ENCODE data around the gene UBTD2. TPM values are rescaled to one million over a fixed set of nuclear protein-coding genes. Genes with fewer than 3 reads are reported as not detected.

The UBTD2 gene
- total RNA-seq, 4 donors from 2014 or later, result 6.1 to 108 (median 32.2) TPM

DNA sequence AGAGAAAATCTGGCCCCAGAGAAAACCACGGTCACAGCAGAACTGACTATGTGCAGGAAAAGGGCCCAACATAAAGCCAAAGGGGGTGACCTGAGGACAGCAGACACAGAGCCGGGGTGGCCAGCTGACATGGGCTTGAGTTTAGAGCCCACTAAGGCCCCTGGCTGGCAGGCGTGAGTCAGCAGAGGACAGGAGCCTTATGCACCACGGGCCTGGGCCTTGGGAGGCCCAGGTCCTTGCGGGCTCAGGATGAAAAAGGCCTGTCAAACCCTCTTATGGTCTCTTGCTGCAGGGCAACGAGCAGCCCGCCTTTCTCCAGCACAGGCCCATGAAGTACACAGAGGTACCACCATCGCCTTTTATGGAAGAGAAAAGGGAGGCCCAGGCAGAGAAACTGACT, 115.3 kb downstream of the UBTD2 start:
- Histone ChIP-seq H3K4me3 (no peak overlapping the region), H3K9me3 (no peaks in the 10 kb centered on the region), H3K4me1 (no peaks in the 10 kb centered on the region), H3K27ac (no peak overlapping the region), H3K36me3 (no peaks in the 10 kb centered on the region), H3K27me3 (no peaks in the 10 kb centered on the region)
- TF ChIP-seq POLR2A (IDR thresholded peaks at IDR 0.05), result no peak
- TF ChIP-seq, protein P1, sequence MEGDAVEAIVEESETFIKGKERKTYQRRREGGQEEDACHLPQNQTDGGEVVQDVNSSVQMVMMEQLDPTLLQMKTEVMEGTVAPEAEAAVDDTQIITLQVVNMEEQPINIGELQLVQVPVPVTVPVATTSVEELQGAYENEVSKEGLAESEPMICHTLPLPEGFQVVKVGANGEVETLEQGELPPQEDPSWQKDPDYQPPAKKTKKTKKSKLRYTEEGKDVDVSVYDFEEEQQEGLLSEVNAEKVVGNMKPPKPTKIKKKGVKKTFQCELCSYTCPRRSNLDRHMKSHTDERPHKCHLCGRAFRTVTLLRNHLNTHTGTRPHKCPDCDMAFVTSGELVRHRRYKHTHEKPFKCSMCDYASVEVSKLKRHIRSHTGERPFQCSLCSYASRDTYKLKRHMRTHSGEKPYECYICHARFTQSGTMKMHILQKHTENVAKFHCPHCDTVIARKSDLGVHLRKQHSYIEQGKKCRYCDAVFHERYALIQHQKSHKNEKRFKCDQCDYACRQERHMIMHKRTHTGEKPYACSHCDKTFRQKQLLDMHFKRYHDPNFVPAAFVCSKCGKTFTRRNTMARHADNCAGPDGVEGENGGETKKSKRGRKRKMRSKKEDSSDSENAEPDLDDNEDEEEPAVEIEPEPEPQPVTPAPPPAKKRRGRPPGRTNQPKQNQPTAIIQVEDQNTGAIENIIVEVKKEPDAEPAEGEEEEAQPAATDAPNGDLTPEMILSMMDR (IDR thresholded peaks at IDR 0.05), result no peak
- DNase-seq, result no peak
- intact Hi-C loops (cut with DNase I; ENCODE audit: low total_unique reads), result no loop called here

DNA sequence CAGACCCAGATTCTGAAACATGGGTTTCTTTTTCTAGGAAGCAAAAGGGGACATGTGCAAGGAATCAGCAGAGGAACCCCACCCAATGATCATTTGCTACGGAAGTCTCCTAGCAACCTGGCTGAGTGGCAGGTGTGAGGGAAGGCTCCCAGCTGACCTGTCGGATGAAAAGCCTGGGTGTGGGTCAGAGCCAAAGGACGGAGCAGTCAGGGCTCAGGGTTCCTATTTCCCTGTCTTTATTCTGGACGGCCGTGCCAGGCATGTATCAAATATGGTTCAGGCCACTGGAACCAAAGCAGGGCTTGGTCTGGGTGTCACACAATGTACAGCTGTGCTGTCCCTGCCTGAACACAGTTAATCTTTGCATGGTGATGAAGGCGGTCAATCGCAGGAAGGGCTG, 115.7 kb downstream of the UBTD2 start:
- Histone ChIP-seq H3K4me3 (no peak overlapping the region), H3K27ac (no peak overlapping the region), H3K4me1 (no peaks in the 10 kb centered on the region), H3K9me3 (no peaks in the 10 kb centered on the region), H3K36me3 (no peaks in the 10 kb centered on the region), H3K27me3 (no peaks in the 10 kb centered on the region)
- TF ChIP-seq, protein P1 (IDR thresholded peaks at IDR 0.05), result no peak
- TF ChIP-seq POLR2A (IDR thresholded peaks at IDR 0.05), result no peak
- intact Hi-C loops (cut with DNase I; ENCODE audit: low total_unique reads), result no loop called here
- no peak for DNase-seq

DNA sequence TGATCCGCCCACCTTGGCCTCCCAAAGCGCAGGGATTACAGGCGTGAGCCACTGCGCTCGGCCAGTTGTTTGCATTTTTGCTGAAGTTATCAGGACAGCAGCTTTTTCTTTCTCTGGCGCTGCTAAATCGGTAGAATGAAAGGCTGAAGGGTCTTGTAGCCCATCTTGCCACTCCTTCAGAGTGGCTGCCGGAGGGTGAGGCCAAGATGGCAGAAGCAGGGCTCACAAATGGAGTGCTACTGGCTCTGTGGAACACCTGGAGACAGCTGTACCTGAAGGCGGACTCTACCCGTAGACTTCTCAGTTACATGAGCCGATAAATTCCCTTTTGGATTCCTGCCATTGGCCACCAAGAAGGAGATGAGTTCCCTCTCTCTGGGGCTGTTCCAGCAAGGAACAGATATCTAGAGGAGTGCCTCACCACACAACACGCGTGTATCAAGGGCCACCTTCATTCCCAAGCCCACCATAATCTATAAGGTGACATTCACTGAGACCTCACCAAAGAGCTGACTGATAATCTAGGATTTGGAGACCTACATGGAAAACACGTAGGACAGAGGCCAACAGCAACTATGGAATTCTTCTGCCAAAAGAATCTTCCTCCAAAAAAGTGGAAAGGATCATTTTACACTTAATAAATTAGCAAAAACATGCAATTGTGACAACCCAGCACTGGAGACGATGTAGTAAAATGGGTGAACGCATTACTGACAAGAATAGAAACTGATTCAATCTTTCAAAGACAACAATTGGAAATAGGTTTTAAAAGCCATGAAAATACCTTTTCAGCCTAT, 117.3 kb downstream of the UBTD2 start:
- no peak for DNase-seq
- no peak overlapping the region for H3K27ac ChIP-seq
- H3K4me3 ChIP-seq, result no peak overlapping the region
- no peaks in the 10 kb centered on the region for H3K9me3 ChIP-seq
- TF ChIP-seq POLR2A (IDR thresholded peaks at IDR 0.05), result no peak
- TF ChIP-seq, protein P1 (IDR thresholded peaks at IDR 0.05), result no peak
- intact Hi-C loops (cut with DNase I; ENCODE audit: low total_unique reads), result no loop called here
- no peaks in the 10 kb centered on the region for H3K27me3 ChIP-seq
- no peaks in the 10 kb centered on the region for H3K4me1 ChIP-seq
- no peaks in the 10 kb centered on the region for H3K36me3 ChIP-seq

DNA sequence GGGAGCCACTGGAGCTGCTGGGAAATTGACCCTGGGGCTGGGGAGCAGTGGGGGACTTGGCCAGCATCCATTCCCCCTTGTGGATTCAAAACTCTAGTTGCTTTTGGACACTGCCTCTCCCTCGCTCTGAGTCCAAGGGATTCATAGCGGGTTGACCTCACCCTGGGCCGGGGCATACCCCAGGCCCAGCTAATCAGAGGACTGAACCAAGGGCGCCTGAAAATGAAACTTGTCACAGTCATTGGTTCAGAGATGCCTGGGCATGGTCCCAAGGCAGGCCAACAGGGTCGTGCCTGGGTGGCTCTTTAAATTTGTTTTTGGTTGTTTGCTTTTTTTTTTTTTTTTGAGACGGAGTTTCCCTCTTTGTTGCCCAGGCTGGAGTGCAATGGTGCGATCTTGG, 118.1 kb downstream of the UBTD2 start:
- no peak overlapping the region for H3K27ac ChIP-seq
- intact Hi-C loops (cut with DNase I; ENCODE audit: low total_unique reads), result no loop called here
- no peak overlapping the region for H3K4me3 ChIP-seq
- H3K4me1 ChIP-seq, result no peaks in the 10 kb centered on the region
- no peaks in the 10 kb centered on the region for H3K27me3 ChIP-seq
- DNase-seq, result no peak
- no peaks in the 10 kb centered on the region for H3K36me3 ChIP-seq
- H3K9me3 ChIP-seq, result no peaks in the 10 kb centered on the region
- no peak for TF ChIP-seq POLR2A (IDR thresholded peaks at IDR 0.05)
- TF ChIP-seq, protein P1 (IDR thresholded peaks at IDR 0.05), result no peak

DNA sequence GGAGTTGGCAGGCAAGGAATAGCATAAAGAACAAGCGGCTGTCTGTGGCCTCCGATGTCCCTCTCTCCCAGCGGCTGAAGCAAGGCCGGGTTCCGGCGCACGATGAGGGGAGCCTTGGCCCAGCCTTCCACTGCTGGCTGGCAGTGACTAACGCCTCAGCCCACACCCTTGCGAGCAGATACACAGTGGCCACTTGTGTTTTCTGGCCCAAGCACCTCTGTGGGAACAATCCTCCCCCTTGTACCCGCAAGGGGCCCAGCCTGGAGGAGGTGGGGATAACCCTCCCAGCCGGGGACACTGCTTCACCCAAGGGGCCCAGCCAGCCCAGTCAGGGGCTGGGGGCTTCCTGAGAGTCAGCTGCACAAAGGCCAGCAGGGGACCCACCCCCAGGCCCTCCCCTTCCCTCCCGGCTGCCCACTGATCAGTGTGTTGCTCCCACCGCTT, 118.8 kb downstream of the UBTD2 start:
- no peak overlapping the region for H3K27ac ChIP-seq
- no peaks in the 10 kb centered on the region for H3K4me1 ChIP-seq

More for the DNA sequence above, 118.8 kb downstream of the UBTD2 start:
- TF ChIP-seq, protein P1 (IDR thresholded peaks at IDR 0.05), result no peak
- TF ChIP-seq POLR2A (IDR thresholded peaks at IDR 0.05), result no peak
- DNase-seq, result no peak
- intact Hi-C loops (cut with DNase I; ENCODE audit: low total_unique reads), result no loop called here
- Histone ChIP-seq H3K27me3 (no peaks in the 10 kb centered on the region), H3K36me3 (no peaks in the 10 kb centered on the region), H3K9me3 (no peaks in the 10 kb centered on the region), H3K4me3 (no peak overlapping the region)
